GM19324 (cell line): ENCODE results near the gene HLA-DRA.
"Not testable (repeated sequence)": the region's sequence is repeated elsewhere in the genome, so short reads cannot be mapped to it uniquely, and the experiment has no call there.

Experiments
- ATAC-seq: cut with Tn5 transposase; IDR thresholded peaks from one replicate; pipeline ENCODE4 v1.9.1; 2021; ENCODE audit warnings: mild to moderate bottlenecking, moderate library complexity; ENCODE audit not compliant: unreplicated experiment, low FRiP score

The HLA-DRA gene

DNA sequence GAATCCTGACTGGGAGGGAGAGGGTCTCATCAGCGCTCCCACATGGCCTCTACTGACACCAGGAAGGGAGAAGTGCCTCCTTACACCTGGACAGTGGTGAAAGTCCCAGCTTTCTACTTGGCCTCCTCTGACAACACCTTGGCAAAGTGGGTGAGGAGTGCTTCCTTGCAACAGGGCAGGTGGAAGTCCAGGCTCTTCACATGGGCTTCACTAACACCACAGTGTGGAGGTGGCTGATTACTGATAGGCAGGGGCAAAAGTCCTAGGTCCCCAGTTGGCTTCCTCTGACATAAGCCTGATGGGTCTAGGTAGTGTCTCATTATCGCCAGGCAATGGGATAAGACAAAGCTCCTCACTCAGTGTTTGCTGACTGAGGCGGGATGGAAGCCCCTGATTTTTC lies 9.5 kb upstream of the HLA-DRA start:
- ATAC-seq, result no peak

DNA sequence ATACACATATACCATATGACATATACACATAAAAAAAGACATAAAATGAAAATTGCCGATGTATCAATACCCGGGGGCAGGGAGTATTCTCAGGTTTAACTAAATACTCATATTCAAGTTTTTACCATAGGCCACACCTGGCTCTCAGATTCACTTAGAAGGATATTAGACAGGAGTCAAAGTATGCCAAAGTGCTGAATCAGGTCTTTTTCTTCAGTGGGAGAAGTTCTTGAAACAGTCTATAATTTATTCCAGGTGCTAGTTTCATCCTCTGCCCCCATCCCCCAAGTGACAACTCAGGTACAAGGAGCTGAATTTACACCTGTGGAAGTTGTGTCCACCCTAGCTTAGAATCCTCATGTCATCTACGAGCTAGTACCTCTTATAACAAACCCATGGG lies 8.5 kb upstream of the HLA-DRA start:
- no peak for ATAC-seq

DNA sequence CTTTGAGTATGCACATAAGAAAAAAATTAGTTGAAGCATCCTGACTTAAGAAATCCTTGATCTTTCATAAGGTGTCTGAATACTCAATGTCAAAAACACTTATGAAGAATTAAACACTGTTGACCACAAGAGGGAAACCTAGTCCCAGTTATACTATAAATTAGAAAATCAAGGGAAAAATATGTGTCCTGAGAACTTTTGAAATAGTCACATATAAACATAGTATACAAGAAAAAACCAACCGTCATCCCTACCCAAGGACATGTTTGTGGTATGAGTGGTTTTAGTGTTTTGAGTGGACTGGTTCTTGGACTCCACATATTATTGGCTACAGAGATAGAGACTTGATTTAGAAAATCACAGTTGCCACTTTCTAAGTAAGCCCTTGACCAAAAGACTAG lies 7.6 kb upstream of the HLA-DRA start:
- no peak for ATAC-seq

DNA sequence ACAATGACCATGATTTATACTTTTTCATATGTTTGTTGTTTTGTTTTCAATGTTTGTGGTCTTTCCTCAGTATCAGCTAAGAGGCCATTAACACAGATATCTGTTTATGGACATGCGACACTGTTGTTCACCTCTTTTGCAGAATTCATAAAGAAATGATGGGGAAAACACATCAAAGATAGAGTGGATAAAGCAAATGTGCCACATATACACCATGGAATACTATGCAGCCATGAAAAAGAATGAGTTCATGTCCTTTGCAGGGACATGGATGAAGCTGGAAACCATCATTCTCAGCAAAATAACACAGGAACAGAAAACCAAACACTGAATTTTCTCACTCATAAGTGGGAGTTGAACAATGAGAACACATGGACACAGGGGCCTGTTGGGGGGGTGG lies 5.7 kb upstream of the HLA-DRA start:
- ATAC-seq, result not testable (repeated sequence)

DNA sequence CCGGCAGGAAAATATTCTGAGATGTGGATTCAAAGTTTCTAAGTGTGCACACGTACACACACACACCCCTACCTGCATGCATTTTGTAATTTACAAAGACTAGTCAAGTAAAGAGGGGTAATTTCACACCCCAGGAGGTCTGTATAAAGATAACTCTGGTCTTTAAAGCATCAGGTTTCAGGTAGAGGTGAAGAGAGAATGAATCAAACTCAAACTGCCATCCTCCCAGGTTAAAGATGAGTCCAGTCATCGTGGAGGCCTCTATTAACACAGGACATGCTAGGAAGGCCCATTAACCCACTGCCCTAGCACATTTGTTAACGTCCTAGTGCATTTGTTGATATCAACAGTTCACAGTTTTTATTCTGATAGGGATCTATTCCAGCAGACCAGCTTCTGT lies 3.5 kb upstream of the HLA-DRA start:
- no peak for ATAC-seq

DNA sequence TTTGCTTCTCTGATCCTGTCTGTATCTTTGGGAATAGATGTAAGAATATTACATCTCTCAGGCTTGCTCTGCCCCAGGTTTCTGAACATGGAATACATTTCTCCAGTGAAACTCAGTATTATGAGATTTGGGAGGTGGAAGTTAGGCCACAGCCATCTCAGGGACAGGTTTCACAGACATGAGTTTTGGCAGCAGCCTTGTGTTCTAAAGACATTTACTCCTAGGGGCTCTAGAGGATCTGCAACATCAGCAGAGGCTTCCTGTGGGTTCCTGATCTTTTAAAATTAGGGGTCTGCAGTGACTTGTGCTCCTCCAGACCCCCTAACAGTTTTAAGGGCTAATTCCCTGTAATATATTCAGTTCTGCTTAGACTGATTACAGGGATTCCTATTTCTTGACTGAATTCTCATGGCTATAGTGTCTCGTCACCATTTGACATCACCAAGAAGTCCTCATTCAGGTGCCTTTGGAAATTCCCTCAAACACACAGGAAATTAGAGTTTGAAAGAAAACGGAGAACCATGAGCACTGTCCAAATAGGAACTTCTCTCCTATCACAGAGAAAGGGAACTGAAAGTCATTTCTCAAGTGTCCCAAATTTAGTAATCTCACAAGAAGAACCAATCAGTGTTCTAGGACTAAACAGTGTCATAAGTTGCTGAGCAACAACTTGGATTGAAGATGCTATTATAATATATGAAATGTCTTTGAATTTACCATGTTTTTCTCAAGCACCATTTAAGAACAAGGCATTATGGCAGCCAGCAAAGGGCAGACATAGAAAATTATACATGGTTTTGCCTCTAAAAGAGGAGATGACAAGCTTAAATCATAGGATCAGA lies 2.5 kb upstream of the HLA-DRA start:
- ATAC-seq, result peak; percentile 72

DNA sequence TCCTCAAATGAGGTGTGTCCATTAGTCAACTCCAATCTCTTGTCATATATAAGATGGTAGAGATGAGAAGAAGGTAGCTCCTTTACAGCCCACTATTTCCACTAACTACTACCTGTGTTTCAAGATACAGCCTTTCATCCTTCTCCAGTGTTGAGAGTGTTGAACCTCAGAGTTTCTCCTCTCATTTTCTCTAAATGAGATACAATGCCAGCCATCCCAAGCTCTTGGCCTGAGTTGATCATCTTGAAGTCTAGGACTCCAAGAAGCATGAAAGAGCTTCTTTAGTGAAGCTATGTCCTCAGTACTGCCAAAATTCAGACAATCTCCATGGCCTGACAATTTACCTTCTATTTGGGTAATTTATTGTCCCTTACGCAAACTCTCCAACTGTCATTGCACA lies 548 bp upstream of the HLA-DRA start:
- ATAC-seq, result no peak

DNA sequence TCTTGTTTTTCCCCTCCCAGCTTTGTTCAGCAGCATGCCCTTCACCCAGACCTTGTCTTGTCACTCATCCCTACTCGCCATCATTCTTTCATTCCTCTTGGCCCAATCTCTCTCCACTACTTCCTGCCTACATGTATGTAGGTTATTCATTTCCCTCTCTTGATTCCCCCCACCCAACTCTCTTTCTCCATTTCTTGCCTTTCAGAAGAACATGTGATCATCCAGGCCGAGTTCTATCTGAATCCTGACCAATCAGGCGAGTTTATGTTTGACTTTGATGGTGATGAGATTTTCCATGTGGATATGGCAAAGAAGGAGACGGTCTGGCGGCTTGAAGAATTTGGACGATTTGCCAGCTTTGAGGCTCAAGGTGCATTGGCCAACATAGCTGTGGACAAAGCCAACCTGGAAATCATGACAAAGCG lies 2.6 kb downstream of the HLA-DRA start:
- ATAC-seq, result no peak

DNA sequence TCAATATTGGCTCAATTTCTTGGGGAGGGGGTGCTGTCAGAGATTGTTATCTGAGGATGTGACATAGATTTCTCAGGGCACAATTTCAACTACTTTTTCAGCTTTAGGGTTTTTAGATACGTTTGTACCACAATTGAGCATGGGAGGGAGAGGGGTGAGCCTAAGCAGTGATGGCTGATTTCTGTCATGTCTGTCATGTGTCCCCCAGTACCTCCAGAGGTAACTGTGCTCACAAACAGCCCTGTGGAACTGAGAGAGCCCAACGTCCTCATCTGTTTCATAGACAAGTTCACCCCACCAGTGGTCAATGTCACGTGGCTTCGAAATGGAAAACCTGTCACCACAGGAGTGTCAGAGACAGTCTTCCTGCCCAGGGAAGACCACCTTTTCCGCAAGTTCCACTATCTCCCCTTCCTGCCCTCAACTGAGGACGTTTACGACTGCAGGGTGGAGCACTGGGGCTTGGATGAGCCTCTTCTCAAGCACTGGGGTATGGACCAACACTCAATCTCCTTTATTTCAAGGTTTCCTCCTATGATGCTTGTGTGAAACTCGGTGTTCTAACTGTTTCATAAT lies 3.4 kb downstream of the HLA-DRA start:
- ATAC-seq, result no peak

DNA sequence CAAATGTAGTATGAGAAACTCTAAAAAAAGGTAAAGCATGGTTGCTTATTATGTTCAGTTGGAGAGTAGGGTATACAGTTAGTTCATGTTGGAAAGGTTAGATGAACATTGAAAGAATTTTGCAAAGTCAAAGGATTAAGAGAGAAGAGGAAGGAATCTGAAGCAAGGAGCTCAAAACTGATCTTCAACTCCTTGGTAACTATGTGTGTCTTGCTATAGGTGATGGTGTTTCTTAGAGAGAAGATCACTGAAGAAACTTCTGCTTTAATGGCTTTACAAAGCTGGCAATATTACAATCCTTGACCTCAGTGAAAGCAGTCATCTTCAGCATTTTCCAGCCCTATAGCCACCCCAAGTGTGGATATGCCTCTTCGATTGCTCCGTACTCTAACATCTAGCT lies 4.7 kb downstream of the HLA-DRA start:
- ATAC-seq, result no peak

DNA sequence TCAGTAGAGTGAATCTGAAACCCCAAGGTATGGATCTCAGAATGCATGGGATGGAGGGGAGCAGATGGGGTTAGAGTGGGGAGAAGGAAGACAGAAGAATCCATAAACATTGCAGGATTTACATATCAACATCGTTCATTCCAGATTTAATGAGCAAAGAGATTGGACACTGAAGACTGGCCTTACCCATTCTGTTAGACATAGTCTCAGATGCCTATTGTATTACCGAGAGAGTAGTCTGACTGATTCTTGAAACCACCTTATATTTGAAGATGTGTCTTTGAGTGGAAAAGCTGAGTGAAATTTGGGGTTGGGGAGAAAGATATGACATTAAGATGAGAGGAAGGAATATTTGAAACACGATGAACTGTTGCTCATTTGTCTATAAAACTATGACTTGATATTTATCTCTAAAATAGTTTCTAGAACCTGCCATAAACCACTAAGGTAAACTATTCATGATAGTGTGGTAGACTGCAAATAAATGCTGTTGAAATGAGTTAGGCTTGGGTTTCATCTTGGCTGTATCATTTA lies 5.7 kb downstream of the HLA-DRA start:
- no peak for ATAC-seq

DNA sequence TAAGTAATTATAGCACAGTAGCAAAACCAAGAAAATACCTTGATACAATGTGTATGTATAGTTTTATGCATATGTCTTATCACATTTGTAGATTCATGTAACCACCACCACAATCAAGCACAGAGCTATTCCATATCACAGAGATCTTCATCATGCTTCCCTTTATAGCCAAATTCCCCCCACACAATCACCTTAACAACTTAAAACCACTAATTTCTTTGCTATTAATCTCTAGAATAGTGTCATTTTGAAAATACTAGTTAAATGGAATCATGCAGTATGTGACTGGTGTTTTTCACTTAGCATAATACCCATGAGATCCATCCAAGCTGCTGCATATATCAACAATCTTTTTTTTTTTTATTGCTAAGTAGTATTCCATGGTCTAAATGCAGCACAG lies 8.2 kb downstream of the HLA-DRA start:
- ATAC-seq, result no peak

DNA sequence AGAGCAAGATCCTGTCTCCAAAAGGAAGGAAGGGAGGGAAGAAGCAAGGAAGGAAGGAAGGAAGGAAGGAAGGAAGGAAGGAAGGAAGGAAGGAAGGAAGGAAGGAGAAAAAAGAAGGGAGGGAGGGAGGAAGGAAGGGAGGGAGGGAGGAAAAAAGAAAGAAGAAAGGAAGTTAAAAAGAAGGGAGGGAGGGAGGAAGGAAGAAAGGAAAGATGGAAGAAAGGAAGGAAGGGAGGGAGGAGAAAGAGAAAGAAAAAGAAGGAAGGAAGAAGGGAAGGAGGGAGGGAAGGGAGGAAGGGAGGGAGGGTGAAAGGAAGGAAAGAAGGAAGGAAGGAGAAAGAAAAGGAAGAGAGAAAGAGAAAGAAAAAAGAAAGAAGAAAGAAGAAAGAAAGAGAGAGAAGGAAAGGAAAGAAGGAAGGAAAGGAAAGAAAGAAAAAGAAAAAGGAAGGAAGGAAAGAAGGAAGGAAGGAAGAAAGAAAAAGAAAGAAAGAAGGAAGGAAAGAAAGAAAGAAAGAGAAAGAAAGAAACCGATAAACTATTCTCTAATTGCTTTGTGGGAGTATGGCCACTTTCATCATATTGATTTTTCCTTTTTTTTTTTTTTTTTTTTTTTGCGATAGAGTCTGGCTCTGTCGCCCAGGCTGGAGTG lies 9.5 kb downstream of the HLA-DRA start:
- ATAC-seq, result no peak

DNA sequence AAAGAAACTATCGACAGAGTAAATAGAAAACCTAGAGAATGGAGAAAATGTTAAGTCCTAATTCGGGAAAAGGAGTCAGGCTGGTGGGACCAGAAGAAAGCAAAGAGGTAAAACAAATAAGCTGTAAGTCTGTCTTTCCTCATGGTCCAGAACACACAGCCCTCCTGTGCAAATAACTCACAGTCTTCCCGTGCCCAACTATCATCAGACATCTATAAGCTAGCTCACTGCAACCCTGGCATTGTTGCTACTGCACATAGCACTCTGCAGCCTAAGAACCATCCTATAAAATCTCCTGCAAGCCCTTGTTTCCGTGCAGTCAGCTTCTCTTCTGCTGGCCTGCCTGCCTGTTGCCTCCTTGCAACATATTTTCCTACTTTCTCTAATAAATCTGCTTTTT lies 17.4 kb downstream of the HLA-DRA start:
- no peak for ATAC-seq

DNA sequence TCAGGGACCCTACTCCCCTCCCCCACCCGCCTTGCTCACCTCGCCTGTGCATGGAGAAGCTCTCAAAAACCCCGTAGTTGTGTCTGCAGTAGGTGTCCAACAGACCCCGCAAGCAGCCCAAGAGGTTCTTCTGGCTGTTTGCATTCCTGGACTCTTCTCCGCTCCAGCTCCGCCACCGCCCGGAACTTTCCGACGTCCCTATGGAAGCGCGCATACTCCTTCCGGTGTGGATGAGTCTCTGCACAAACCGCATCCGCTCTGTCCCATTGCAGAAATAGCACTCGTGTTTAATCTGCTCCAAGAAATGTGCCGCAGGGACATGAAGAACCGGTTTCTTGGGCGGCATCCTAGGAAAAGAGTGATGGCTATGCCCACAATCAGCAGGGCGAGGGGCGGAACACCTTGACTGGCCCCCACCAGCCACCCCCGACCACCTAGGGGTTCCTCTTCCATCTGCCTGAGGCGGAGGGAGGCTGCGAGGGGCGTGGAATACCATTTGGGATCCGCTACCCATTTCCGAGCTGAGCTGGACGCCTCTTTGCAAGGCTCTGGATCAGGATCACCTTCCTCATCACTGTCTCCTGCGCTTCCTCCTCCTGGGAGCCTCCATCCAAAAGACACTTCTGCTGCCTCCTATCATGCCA lies 20.2 kb downstream of the HLA-DRA start:
- ATAC-seq, result no peak

DNA sequence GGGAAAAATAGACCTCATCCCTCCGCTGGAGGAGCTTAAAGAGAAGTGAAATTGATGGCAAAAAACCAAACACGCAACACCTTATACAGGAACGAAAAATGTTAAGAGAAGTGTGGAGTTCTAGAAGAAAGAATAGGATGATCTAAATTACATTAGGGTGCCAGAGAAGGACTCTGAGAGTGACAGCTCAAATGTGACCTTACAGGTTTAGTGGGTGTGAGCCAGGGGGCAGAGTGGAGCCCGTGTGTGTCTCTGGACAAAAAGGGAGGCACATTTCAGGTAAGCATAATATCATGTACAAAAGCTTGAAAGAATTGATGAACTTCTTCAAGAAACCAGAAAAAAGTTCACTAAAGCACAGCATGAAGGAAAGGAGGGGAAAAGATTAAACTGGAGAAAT lies 20.8 kb downstream of the HLA-DRA start:
- ATAC-seq, result no peak

DNA sequence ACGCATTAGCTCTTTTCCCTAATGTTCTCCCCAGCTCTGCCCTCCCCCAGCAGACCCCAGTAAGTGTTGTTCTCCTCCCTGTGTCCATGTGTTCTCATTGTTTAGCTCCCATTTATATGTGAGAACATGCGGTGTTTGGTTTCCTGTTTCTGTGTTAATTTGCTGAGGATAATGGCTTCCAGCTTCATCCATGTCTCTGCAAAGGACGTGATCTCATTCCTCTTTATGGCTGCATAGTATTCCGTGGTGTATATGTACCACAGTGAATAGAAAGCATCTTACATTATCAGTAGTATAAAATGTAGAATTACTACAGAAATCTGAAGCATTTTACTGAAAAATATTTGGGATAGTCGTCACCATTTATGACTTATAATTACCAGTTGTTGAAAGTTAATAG lies 21.8 kb downstream of the HLA-DRA start:
- no peak for ATAC-seq

DNA sequence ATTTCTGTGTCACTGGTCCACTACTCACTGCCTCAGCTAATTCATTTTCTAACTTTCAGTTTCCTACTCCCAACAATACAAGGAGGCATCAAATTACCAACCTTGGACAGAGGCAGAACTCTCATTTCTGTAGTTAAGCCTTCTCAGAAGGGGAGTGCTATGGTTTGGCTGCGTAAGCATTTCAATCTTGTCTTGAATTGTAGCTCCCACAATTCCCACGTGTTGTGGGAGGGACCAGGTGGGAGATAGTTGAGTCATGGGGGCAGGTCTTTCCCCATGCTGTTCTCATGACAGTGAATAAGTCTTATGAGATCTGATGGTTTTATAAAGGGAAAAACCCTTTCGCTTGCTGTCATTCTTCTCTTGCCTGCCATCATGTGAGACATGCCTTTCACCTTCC lies 22.9 kb downstream of the HLA-DRA start:
- no peak for ATAC-seq

DNA sequence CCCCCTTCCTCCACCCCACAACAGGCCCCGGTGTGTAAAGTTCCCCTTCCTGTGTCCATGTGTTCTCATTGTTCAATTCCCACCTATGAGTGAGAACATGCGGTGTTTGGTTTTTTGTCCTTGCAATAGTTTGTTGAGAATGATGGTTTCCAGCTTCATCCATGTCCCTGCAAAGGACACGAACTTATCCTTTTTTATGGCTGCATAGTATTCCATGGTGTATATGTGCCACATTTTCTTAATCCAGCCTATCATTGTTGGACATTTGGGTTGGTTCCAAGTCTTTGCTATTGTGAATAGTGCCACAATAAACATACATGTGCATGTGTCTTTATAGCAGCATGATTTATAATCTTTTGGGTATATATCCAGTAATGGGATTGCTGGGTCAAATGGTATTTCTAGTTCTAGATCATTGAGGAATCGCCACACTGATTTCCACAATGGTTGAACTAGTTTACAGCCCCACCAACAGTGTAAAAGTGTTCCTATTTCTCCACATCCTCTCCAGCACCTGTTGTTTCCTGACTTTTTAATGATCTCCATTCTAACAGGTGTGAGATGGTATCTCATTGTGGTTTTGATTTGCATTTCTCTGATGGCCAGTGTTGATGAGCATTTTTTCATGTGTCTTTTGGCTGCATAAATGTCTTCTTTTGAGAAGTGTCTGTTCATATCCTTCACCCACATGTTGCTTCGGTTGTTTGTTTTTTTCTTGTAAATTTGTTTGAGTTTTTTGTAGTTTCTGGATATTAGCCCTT lies 28.2 kb downstream of the HLA-DRA start:
- not testable (repeated sequence) for ATAC-seq

DNA sequence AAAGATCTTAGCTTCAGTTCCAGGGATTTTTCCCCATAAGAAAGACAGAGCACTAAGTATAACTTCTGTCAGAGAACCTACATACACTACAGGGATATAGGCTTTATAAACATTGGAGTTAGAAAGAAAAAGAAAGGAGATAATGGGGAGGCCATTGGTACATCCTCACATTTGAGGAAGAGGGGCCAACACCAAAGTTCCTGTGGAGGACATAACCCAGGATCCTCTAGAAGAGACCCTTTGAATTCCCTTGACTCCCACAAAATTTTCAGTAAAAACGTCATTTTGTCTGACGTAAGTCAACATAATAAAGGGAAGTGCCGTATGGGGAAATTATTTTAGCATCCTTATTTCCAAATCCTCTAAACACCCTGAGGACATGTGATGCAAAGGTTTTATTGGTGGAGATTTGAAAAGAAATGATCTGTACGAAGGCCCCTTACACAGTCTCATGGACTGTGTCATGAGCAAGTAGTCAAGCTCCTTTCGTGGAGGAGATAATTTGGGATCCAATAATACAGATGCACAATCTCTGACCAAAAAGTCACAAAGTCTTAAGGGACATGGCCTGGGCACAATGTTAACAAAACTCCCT lies 33.2 kb downstream of the HLA-DRA start:
- ATAC-seq, result no peak
